Fibroblast of lung (primary cell): Measurements from ENCODE around the gene TFDP2. TPM values are rescaled to one million over a fixed set of nuclear protein-coding genes. Genes with fewer than 3 reads are reported as not detected.
"Not testable (repeated sequence)": the region's sequence is repeated elsewhere in the genome, so short reads cannot be mapped to it uniquely, and the experiment has no call there.

Experiments
- DNase-seq, 2 donors: peaks; one replicate each; pipeline versions ENCODE4 v3.0.0 to v3.0.0-alpha.2; 2010; ENCODE audit warnings: low read depth in 2 of 2
- H2AFZ ChIP-seq: 2 replicates; pipeline ENCODE4 v1.5.1; 2012; ENCODE audit warnings: low read length, control low read depth, inconsistent platforms
- H3K27ac ChIP-seq: 2 replicates; pipeline ENCODE4 v1.5.1; 2011; ENCODE audit warnings: low read length, control low read depth; ENCODE audit not compliant: insufficient read depth
- H3K27me3 ChIP-seq: 2 replicates; pipeline ENCODE4 v1.5.1; 2011; ENCODE audit warnings: mild to moderate bottlenecking, low read length; ENCODE audit not compliant: control insufficient read depth, insufficient read depth
- H3K36me3 ChIP-seq: 2 replicates; pipeline ENCODE4 v1.5.1; 2011; ENCODE audit warnings: low read length; ENCODE audit not compliant: control insufficient read depth, insufficient read depth
- H3K4me1 ChIP-seq: 2 replicates; pipeline ENCODE4 v1.5.1; 2011; ENCODE audit warnings: low read length; ENCODE audit not compliant: control insufficient read depth, insufficient read depth; ENCODE audit errors: extremely low read depth
- H3K4me2 ChIP-seq: 2 replicates; pipeline ENCODE4 v1.5.1; 2011; ENCODE audit warnings: low read length, control low read depth; ENCODE audit not compliant: insufficient read depth; ENCODE audit errors: extremely low read depth
- H3K4me3 ChIP-seq, 4 experiments: fragments of 200-600 bp in 1 of 4; sonication (generic) in 1 of 4; replicated peaks in 1 of 4; 2 replicates each; pipeline ENCODE4 v1.5.1; 2011 to 2016; ENCODE audit warnings: low read length in 4 of 4, low read depth in 3 of 4, mild to moderate bottlenecking in 3 of 4, control low read depth in 2 of 4, inconsistent platforms in 1 of 4, mixed read lengths in 1 of 4; ENCODE audit not compliant: insufficient read depth in 1 of 4; ENCODE audit errors: control extremely low read depth in 1 of 4
- H3K79me2 ChIP-seq: 2 replicates; pipeline ENCODE4 v1.5.1; 2012; ENCODE audit warnings: mild to moderate bottlenecking, low read length, inconsistent platforms; ENCODE audit not compliant: control insufficient read depth, insufficient read depth
- H3K9ac ChIP-seq: 2 replicates; pipeline ENCODE4 v1.5.1; 2011; ENCODE audit warnings: mild to moderate bottlenecking, low read length, control low read depth; ENCODE audit not compliant: insufficient read depth
- H3K9me3 ChIP-seq: 2 replicates; pipeline ENCODE4 v1.5.1; 2012; ENCODE audit warnings: low read depth, low read length; ENCODE audit not compliant: control insufficient read depth, insufficient read depth
- H4K20me1 ChIP-seq: 2 replicates; pipeline ENCODE4 v1.5.1; 2011; ENCODE audit warnings: low read length; ENCODE audit not compliant: control insufficient read depth, insufficient read depth; ENCODE audit errors: extremely low read depth
- CTCF ChIP-seq, 2 donors: IDR thresholded peaks in 1 of 2; conservative IDR thresholded peaks in 1 of 2; 1 replicate in 1 of 2; 2 replicates in 1 of 2; pipeline ENCODE4 v1.5.1; 2011 to 2012; ENCODE audit warnings: low read length in 2 of 2, control low read depth in 1 of 2, inconsistent platforms in 1 of 2, low read depth in 1 of 2, mild to moderate bottlenecking in 1 of 2
- EZH2 ChIP-seq: IDR thresholded peaks from 2 replicates; pipeline ENCODE4 v1.5.1; 2012; ENCODE audit warnings: low read length, control low read depth, mild to moderate bottlenecking; ENCODE audit errors: missing control alignments
- polyA plus RNA-seq, 2 donors: library from polyadenylated mRNA; depleted of rRNA in 1 of 2; stranded (reverse) in 1 of 2; unstranded in 1 of 2; fragments of >200 nt; gene quantifications; 2 replicates each; pipeline ENCODE4 v1.2.1, GENCODE V29; 2011 to 2012; ENCODE audit warnings: missing spikeins in 1 of 2
- total RNA-seq: library from RNA; depleted of rRNA; stranded (reverse); fragments of >200 nt; gene quantifications from 2 replicates; pipeline ENCODE4 v1.2.1, GENCODE V29; 2014

Gene TFDP2
- total and polyA plus RNA-seq, 2 donors (not counting 1 experiment from before 2014, with no cell fraction given) = 25.1 to 83.7 TPM

GRCh38 chr3:142007710-142008399 is 141.5 kb downstream of the TFDP2 start:
- H3K4me1 ChIP-seq = no peaks in the 10 kb centered on the region
- no peaks in the 10 kb centered on the region for H3K27me3 ChIP-seq
- no peaks in the 10 kb centered on the region for H3K36me3 ChIP-seq
- no peak for DNase-seq
- no peak for TF ChIP-seq CTCF (conservative IDR thresholded peaks at IDR 0.05 in 1 of 2, IDR thresholded peaks at IDR 0.05 in 1 of 2; ENCODE audit: low read depth in 1 of 2, low read length in 2 of 2)
- TF ChIP-seq EZH2 = no peak
- no peaks in the 10 kb centered on the region for H3K79me2 ChIP-seq
- no peaks in the 10 kb centered on the region for H3K9me3 ChIP-seq
- H3K9ac ChIP-seq = no peak overlapping the region
- H4K20me1 ChIP-seq = no peaks in the 10 kb centered on the region
- no peak overlapping the region for H3K27ac ChIP-seq
- H3K4me3 ChIP-seq = no peak overlapping the region
- H3K4me2 ChIP-seq = no peak overlapping the region
- no peak overlapping the region for H2AFZ ChIP-seq

- H3K4me3 ChIP-seq, H2AFZ ChIP-seq, H3K27me3 ChIP-seq, H3K9me3 ChIP-seq, H3K4me1 ChIP-seq, H4K20me1 ChIP-seq, H3K9ac ChIP-seq, H3K36me3 ChIP-seq, DNase-seq, H3K27ac ChIP-seq, H3K79me2 ChIP-seq, H3K4me2 ChIP-seq: not testable (repeated sequence)
Observed at GRCh38 chr3:142004957-142005356, 144.4 kb downstream of the TFDP2 start.

GRCh38 chr3:142004025-142004424 is 145.3 kb downstream of the TFDP2 start:
- H3K9me3 ChIP-seq = no peaks in the 10 kb centered on the region
- no peaks in the 10 kb centered on the region for H3K36me3 ChIP-seq
- no peak overlapping the region for H2AFZ ChIP-seq
- no peaks in the 10 kb centered on the region for H3K27me3 ChIP-seq
- H3K79me2 ChIP-seq = no peaks in the 10 kb centered on the region
- no peaks in the 10 kb centered on the region for H3K4me1 ChIP-seq
- TF ChIP-seq EZH2 (no peak), CTCF (conservative IDR thresholded peaks at IDR 0.05 in 1 of 2, IDR thresholded peaks at IDR 0.05 in 1 of 2; ENCODE audit: low read depth in 1 of 2, low read length in 2 of 2) (no peak)
- H3K4me3 ChIP-seq = no peak overlapping the region
- no peak overlapping the region for H3K4me2 ChIP-seq
- no peak for DNase-seq
- no peak overlapping the region for H3K9ac ChIP-seq
- no peak overlapping the region for H3K27ac ChIP-seq
- H4K20me1 ChIP-seq = no peaks in the 10 kb centered on the region
